Activated naive CD8-positive, alpha-beta T cell treated with anti-CD3 and anti-CD28 coated beads, Interleukin-2, amount 50 U/mL, for 24 hours (primary cell): Measurements from ENCODE around the gene WDPCP.
"Not testable (repeated sequence)": the region's sequence is repeated elsewhere in the genome, so short reads cannot be mapped to it uniquely, and the experiment has no call there.

Experiments
- ATAC-seq: fragments of 150-1000 bp; cut with Tn5 transposase; one replicate; pipeline ENCODE4 v1.10.0; 2021
- DNase-seq: peaks from one replicate; pipeline ENCODE4 v3.0.0; 2021
- H3K27ac Mint-ChIP-seq: one replicate; pipeline ENCODE4 v1.8.0; 2021; ENCODE audit warnings: mild to moderate bottlenecking, mixed read lengths
- H3K27me3 Mint-ChIP-seq: one replicate; pipeline ENCODE4 v1.8.0; 2021; ENCODE audit warnings: mixed read lengths
- H3K36me3 Mint-ChIP-seq: one replicate; pipeline ENCODE4 v1.8.0; 2021; ENCODE audit warnings: low read depth, mixed read lengths
- H3K4me1 Mint-ChIP-seq: one replicate; pipeline ENCODE4 v1.8.0; 2021; ENCODE audit warnings: mixed read lengths
- H3K4me3 Mint-ChIP-seq: one replicate; pipeline ENCODE4 v1.8.0; 2021; ENCODE audit warnings: mild to moderate bottlenecking, moderate library complexity, mixed read lengths
- H3K9me3 Mint-ChIP-seq: one replicate; pipeline ENCODE4 v1.8.0; 2021; ENCODE audit warnings: mixed read lengths

Gene WDPCP

DNA sequence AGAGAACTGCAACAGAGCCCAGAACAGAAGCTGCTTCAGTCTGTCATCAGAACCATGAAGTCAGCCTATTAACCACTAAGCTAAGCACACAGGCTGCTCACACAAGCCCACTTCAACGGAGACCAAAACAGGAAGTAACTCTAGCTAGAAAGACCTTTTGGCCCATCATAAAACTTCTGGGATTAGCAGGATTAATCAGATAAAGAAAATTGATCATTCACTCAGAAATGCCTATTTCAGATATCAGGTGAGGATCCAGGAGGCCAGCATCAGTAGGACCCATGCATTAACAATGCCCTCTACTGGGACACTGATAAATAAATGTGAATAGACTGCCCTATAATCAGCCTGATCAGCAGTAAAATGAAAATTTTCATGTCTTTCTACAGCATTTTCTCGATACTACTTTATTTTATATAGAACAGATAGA, 101.4 kb downstream of the WDPCP start:
- no peak overlapping the region for H3K27ac Mint-ChIP-seq
- ATAC-seq = no peak
- no peak for DNase-seq
- no peaks in the 10 kb centered on the region for H3K27me3 Mint-ChIP-seq
- H3K4me3 Mint-ChIP-seq = no peak overlapping the region
- H3K4me1 Mint-ChIP-seq = no peaks in the 10 kb centered on the region
- H3K36me3 Mint-ChIP-seq = no peaks in the 10 kb centered on the region
- H3K9me3 Mint-ChIP-seq = no peaks in the 10 kb centered on the region

DNA sequence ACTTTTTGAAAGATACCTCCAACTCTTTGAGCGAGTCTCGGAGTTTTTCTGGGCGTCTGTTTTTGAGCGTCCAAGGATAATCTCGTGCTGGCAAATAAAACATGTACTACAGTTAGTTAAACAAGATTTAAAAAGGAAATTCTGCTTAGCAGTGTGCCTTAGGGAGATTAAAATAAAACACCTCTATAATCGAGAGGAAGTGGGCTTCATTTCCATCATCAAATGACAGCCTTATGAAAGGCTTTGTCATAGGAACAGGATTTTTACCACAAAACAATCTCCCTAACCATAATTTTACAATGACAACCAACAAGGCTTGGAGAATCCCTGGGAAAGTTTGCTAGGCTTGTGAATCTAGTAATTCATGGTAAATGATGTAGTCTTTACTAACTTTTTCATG, 103.4 kb downstream of the WDPCP start:
- Mint-ChIP-seq H3K9me3 (peaks cover 4% of the 10 kb centered on the region), H3K4me1 (no peaks in the 10 kb centered on the region), H3K4me3 (no peak overlapping the region), H3K27ac (no peak overlapping the region), H3K27me3 (no peaks in the 10 kb centered on the region), H3K36me3 (peaks cover 5% of the 10 kb centered on the region)
- DNase-seq (no peak), ATAC-seq (no peak)

GRCh38 chr2:63484481-63484880, 103.8 kb downstream of the WDPCP start:
- Mint-ChIP-seq H3K9me3 (peaks cover 4% of the 10 kb centered on the region), H3K4me1 (no peaks in the 10 kb centered on the region), H3K27me3 (no peaks in the 10 kb centered on the region), H3K27ac (no peak overlapping the region), H3K36me3 (peaks cover 5% of the 10 kb centered on the region), H3K4me3 (no peak overlapping the region)
- no peak for ATAC-seq
- no peak for DNase-seq

DNA sequence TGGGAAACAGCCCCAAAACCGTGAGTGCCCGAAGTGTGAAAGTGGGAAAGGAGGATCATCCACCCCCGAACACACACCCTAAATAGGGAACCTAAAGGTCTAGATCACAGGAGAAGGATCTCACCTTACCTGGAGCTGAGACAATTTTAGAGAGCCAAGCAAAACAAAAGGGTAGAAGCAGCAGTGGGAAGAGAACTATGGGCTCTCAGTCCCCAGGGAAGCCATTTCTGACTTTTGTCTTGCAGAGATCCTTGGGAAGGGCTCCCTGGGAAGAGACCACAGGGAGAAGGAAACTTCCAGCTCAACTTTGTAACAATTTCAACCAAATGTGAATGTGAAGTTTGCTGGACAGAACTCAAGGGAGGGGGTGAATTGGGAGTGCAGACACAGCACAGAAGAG, 110.6 kb downstream of the WDPCP start:
- H3K9me3 Mint-ChIP-seq = peaks cover 4% of the 10 kb centered on the region
- no peaks in the 10 kb centered on the region for H3K4me1 Mint-ChIP-seq
- ATAC-seq (no peak), DNase-seq (no peak)
- peaks cover 9% of the 10 kb centered on the region for H3K36me3 Mint-ChIP-seq
- H3K27ac Mint-ChIP-seq = no peak overlapping the region
- no peaks in the 10 kb centered on the region for H3K27me3 Mint-ChIP-seq
- H3K4me3 Mint-ChIP-seq = no peak overlapping the region

DNA sequence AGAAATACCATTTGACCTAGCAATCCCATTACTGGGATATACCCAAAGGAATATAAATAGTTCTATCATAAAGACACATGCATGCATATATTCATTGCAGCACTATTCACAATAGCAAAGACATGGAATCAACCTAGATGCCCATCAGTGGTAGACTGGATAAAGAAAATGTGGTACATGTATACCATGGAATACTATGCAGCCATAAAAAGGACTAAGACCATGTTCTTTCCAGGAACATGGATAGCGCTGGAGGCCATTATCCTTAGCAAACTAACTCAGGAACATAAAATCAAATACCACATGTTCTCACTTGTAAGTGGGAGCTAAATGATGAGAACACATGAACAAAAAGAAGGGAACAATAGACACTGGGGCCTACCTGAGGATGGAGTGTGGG, 119.0 kb downstream of the WDPCP start:
- H3K27me3 Mint-ChIP-seq, H3K4me3 Mint-ChIP-seq, H3K4me1 Mint-ChIP-seq, H3K27ac Mint-ChIP-seq, ATAC-seq, DNase-seq: not testable (repeated sequence)
- Mint-ChIP-seq H3K9me3 (peaks cover 19% of the 10 kb centered on the region), H3K36me3 (peaks cover 20% of the 10 kb centered on the region)

- Mint-ChIP-seq H3K27ac (no peak overlapping the region), H3K27me3 (no peaks in the 10 kb centered on the region), H3K4me3 (no peak overlapping the region), H3K9me3 (peaks cover 36% of the 10 kb centered on the region), H3K36me3 (peaks cover 45% of the 10 kb centered on the region), H3K4me1 (no peaks in the 10 kb centered on the region)
- DNase-seq = no peak
- ATAC-seq = no peak
Measured at GRCh38 chr2:63465633-63466032, 122.6 kb downstream of the WDPCP start.

DNA sequence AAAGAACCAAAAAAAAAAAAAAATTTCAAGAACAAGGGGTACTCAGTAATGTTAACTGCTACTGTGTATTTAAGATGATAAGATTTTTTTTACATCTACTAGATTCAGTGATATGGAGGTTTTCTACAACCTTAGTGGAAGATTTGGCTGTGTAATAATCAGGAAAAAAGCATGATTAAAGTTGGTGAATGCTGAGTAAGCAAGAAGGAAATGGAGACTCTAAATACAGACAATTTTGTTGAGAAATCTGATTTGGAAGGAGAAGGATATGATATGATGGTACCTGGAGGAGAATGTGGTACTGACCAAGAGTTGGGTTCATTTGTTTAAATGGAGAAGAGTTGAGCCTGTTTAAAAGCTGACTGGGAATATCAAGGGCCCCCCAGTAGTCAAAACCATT, 125.1 kb downstream of the WDPCP start:
- no peak overlapping the region for H3K27ac Mint-ChIP-seq
- H3K4me3 Mint-ChIP-seq = no peak overlapping the region
- DNase-seq (no peak), ATAC-seq (no peak)
- peaks cover 45% of the 10 kb centered on the region for H3K36me3 Mint-ChIP-seq
- H3K9me3 Mint-ChIP-seq = peaks cover 30% of the 10 kb centered on the region
- H3K4me1 Mint-ChIP-seq = no peaks in the 10 kb centered on the region
- no peaks in the 10 kb centered on the region for H3K27me3 Mint-ChIP-seq

GRCh38 chr2:63446658-63447057, 141.6 kb downstream of the WDPCP start:
- ATAC-seq (no peak), DNase-seq (no peak)
- Mint-ChIP-seq H3K9me3 (peaks cover 6% of the 10 kb centered on the region), H3K27me3 (no peaks in the 10 kb centered on the region), H3K4me3 (no peak overlapping the region), H3K27ac (no peak overlapping the region), H3K4me1 (peaks cover 9% of the 10 kb centered on the region), H3K36me3 (peaks cover 3% of the 10 kb centered on the region)

- H3K27me3 Mint-ChIP-seq = no peaks in the 10 kb centered on the region
- H3K9me3 Mint-ChIP-seq = no peaks in the 10 kb centered on the region
- H3K27ac Mint-ChIP-seq = no peak overlapping the region
- H3K36me3 Mint-ChIP-seq = peaks cover 3% of the 10 kb centered on the region
- no peak overlapping the region for H3K4me3 Mint-ChIP-seq
- no peak for ATAC-seq
- H3K4me1 Mint-ChIP-seq = peaks cover 12% of the 10 kb centered on the region
- no peak for DNase-seq
Measured at GRCh38 chr2:63444565-63445288, 143.6 kb downstream of the WDPCP start.

- peaks cover 5% of the 10 kb centered on the region for H3K36me3 Mint-ChIP-seq
- H3K27me3 Mint-ChIP-seq = no peaks in the 10 kb centered on the region
- no peak overlapping the region for H3K4me3 Mint-ChIP-seq
- no peak for ATAC-seq
- DNase-seq = peak; percentile 8
- H3K9me3 Mint-ChIP-seq = no peaks in the 10 kb centered on the region
- peaks cover 12% of the 10 kb centered on the region for H3K4me1 Mint-ChIP-seq
- H3K27ac Mint-ChIP-seq = no peak overlapping the region
Measured at GRCh38 chr2:63440612-63441011, 147.7 kb downstream of the WDPCP start.

- no peak overlapping the region for H3K27ac Mint-ChIP-seq
- H3K4me3 Mint-ChIP-seq = no peak overlapping the region
- DNase-seq = no peak
- peaks cover 7% of the 10 kb centered on the region for H3K4me1 Mint-ChIP-seq
- no peaks in the 10 kb centered on the region for H3K27me3 Mint-ChIP-seq
- no peaks in the 10 kb centered on the region for H3K9me3 Mint-ChIP-seq
- peaks cover 5% of the 10 kb centered on the region for H3K36me3 Mint-ChIP-seq
- no peak for ATAC-seq
Measured at GRCh38 chr2:63438181-63438580, 150.1 kb downstream of the WDPCP start.

- DNase-seq (no peak), ATAC-seq (no peak)
- Mint-ChIP-seq H3K4me3 (no peak overlapping the region), H3K27me3 (no peaks in the 10 kb centered on the region), H3K27ac (no peak overlapping the region), H3K4me1 (peaks cover 7% of the 10 kb centered on the region), H3K9me3 (no peaks in the 10 kb centered on the region), H3K36me3 (peaks cover 7% of the 10 kb centered on the region)
Measured at GRCh38 chr2:63436488-63436887, 151.8 kb downstream of the WDPCP start.

GRCh38 chr2:63435070-63435469, 153.2 kb downstream of the WDPCP start:
- no peak overlapping the region for H3K4me3 Mint-ChIP-seq
- ATAC-seq (no peak), DNase-seq (no peak)
- H3K4me1 Mint-ChIP-seq = no peaks in the 10 kb centered on the region
- peaks cover 7% of the 10 kb centered on the region for H3K36me3 Mint-ChIP-seq
- H3K27ac Mint-ChIP-seq = no peak overlapping the region
- no peaks in the 10 kb centered on the region for H3K27me3 Mint-ChIP-seq
- peaks cover under 1% of the 10 kb centered on the region for H3K9me3 Mint-ChIP-seq

DNA sequence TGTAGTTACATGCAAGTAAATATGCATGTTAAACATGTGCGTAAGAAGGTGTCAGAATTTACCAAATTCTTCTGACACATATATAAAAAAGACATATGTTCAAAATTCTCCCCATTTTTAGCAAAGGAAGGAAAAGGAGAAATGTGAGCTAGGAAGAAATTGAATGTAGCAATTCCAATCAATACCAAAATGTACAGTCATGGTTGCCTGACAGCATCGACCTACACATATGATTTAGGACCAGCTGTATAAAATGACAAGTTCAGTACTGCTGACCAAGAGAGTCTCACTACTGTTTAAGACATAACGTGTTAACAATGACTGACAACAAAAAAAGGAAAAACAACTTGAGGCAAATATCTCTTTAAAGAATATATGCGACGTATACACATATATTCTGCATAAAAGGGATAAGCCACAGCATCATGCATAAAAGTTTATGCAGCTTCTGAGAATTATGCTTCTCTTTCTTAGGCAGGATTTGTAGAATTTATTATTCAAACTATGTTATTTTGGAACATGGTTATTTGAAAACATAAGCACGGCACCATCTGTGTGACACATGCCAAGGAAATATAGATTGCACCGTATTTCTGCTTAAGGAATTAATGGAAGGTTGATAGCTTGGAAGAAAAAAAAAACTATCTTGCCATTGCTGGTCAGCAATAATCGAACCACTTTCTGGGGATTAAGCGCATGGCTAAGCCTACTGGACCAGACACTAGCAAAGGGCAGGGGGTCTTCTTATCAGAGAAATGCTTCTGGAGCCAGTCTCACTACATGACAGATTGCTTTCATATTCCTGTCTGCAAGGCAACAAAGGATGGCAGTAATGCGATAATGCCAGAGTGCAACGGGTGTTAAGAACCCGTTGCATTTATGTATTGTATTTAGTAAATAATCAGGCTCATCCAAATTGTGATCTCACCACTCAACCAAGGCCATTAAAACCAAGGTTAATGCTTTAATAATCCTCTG, 154.0 kb downstream of the WDPCP start:
- no peaks in the 10 kb centered on the region for H3K27me3 Mint-ChIP-seq
- no peak for ATAC-seq
- peaks cover 10% of the 10 kb centered on the region for H3K36me3 Mint-ChIP-seq
- H3K4me1 Mint-ChIP-seq = no peaks in the 10 kb centered on the region
- H3K4me3 Mint-ChIP-seq = no peak overlapping the region
- DNase-seq = no peak
- H3K9me3 Mint-ChIP-seq = peaks cover 5% of the 10 kb centered on the region
- H3K27ac Mint-ChIP-seq = no peak overlapping the region

GRCh38 chr2:63432373-63432772, 155.9 kb downstream of the WDPCP start:
- ATAC-seq (no peak), DNase-seq (no peak)
- Mint-ChIP-seq H3K4me1 (no peaks in the 10 kb centered on the region), H3K36me3 (peaks cover 26% of the 10 kb centered on the region), H3K27me3 (no peaks in the 10 kb centered on the region), H3K27ac (no peak overlapping the region), H3K4me3 (no peak overlapping the region), H3K9me3 (peaks cover 18% of the 10 kb centered on the region)
